ENCODE data around the gene TEPSIN. TPM values are rescaled to one million over a fixed set of nuclear protein-coding genes. Genes with fewer than 3 reads are reported as not detected.

TEPSIN gene
- polyA plus RNA-seq, 2 donors, result 21.6 to 40.3 TPM

DNA sequence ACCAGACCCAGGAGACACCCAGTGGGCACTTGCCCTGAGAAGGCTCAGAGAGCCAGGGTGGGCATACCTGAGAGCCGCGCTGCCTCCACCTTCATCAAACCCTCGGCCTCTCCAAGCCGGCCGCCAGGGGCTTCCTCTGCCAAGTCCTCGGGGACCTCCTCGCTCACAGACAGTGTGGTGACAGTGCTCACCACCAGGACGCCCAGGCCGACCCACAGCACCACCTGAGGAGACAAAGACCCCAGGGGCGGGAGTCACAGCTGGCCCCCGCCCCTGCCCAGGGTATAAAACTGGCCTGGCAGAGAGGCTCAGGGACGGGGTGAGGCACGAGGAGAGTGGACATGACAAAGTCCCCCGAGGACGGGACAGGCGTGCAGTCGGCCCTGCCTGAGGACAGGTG, 21.3 kb upstream of the TEPSIN start:
- H3K9me3 ChIP-seq (ENCODE audit: control insufficient read depth in 2 of 2, insufficient read depth in 1 of 2, low read depth in 1 of 2, low read length in 1 of 2), result no peaks in the 10 kb centered on the region
- peaks cover 0 to 3% of the 10 kb centered on the region in 2 donors for H3K4me1 ChIP-seq (ENCODE audit: control insufficient read depth in 2 of 2, insufficient read depth in 2 of 2, low read length in 1 of 2)
- no peak overlapping the region for H3K27ac ChIP-seq (ENCODE audit: low read depth in 2 of 2, low read length in 1 of 2)
- 93 to 94% methylated on average over 17 of the region's 17 CpGs for WGBS, 2 donors
- no peak overlapping the region for H3K4me3 ChIP-seq (ENCODE audit: low read depth in 1 of 2, low read length in 2 of 2)
- H3K27me3 ChIP-seq (ENCODE audit: control insufficient read depth in 1 of 2, insufficient read depth in 2 of 2, low read length in 2 of 2), result no peaks in the 10 kb centered on the region
- H3K36me3 ChIP-seq (ENCODE audit: control insufficient read depth in 2 of 2, insufficient read depth in 2 of 2, low read length in 1 of 2), result peaks cover 7 to 68% of the 10 kb centered on the region in 2 donors

DNA sequence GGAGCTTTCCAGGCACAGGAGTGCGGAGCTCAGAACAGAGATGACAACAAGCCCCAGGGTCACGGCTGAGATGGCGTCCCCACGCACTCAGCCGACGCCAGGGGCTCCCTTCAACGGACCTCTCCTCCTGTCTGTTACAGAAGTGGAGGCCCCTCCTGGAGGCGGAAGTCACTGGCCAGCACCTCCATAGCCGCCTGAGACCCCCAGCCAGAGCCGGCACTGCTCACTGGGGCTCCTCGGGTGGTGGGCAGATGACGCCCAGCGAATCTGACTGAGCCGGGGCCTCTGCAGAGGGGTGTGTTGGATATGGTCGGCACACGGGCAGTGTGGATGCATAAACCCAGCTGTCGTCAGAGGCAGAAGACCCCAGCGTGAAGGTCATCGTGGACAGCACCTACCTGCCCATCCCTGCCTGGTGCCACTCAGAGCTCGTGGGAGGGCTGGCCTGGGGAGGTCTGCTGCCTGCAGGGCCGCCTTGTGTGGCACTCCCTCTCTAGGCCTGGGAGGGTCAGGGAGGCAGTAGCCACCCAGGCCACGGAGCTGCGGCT, 20.3 kb upstream of the TEPSIN start:
- H3K9me3 ChIP-seq (ENCODE audit: control insufficient read depth in 2 of 2, insufficient read depth in 1 of 2, low read depth in 1 of 2, low read length in 1 of 2), result no peaks in the 10 kb centered on the region
- no peaks in the 10 kb centered on the region for H3K27me3 ChIP-seq (ENCODE audit: control insufficient read depth in 1 of 2, insufficient read depth in 2 of 2, low read length in 2 of 2)
- peaks cover 5 to 60% of the 10 kb centered on the region in 2 donors for H3K36me3 ChIP-seq (ENCODE audit: control insufficient read depth in 2 of 2, insufficient read depth in 2 of 2, low read length in 1 of 2)
- 93 to 94% methylated on average over 23 of the region's 23 CpGs for WGBS, 2 donors
- H3K4me1 ChIP-seq (ENCODE audit: control insufficient read depth in 2 of 2, insufficient read depth in 2 of 2, low read length in 1 of 2), result peaks cover 0 to 7% of the 10 kb centered on the region in 2 donors
- H3K4me3 ChIP-seq (ENCODE audit: low read depth in 1 of 2, low read length in 2 of 2), result no peak overlapping the region
- no peak overlapping the region for H3K27ac ChIP-seq (ENCODE audit: low read depth in 2 of 2, low read length in 1 of 2)

DNA sequence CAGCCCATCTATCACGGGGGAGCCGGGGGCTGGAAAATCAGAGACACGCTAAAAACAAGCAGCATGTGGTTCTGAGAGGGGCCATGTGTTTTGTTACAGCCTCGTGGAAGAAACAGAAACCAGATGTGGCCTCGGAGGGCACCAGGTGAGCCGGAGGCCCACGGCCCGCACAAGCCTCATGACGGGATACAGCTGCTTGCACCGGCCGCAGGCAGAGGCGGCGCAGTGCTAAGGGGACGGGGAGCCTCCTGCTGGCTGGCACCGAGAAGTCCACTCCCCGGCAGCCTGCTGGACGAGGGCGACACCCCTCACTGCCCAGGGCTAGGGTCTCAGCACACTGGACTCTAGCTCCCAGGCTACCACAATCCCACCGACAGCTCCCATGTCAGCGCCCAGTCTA, 19.4 kb upstream of the TEPSIN start:
- Histone ChIP-seq H3K4me1 (ENCODE audit: control insufficient read depth in 2 of 2, insufficient read depth in 2 of 2, low read length in 1 of 2) (peaks cover 0 to 7% of the 10 kb centered on the region in 2 donors), H3K9me3 (ENCODE audit: control insufficient read depth in 2 of 2, insufficient read depth in 1 of 2, low read depth in 1 of 2, low read length in 1 of 2) (no peaks in the 10 kb centered on the region), H3K27me3 (ENCODE audit: control insufficient read depth in 1 of 2, insufficient read depth in 2 of 2, low read length in 2 of 2) (no peaks in the 10 kb centered on the region), H3K36me3 (ENCODE audit: control insufficient read depth in 2 of 2, insufficient read depth in 2 of 2, low read length in 1 of 2) (peaks cover 5 to 54% of the 10 kb centered on the region in 2 donors), H3K27ac (ENCODE audit: low read depth in 2 of 2, low read length in 1 of 2) (no peak overlapping the region), H3K4me3 (ENCODE audit: low read depth in 1 of 2, low read length in 2 of 2) (no peak overlapping the region)
- WGBS, 2 donors, result 90 to 92% methylated on average over 18 to 20 of the region's 20 CpGs

DNA sequence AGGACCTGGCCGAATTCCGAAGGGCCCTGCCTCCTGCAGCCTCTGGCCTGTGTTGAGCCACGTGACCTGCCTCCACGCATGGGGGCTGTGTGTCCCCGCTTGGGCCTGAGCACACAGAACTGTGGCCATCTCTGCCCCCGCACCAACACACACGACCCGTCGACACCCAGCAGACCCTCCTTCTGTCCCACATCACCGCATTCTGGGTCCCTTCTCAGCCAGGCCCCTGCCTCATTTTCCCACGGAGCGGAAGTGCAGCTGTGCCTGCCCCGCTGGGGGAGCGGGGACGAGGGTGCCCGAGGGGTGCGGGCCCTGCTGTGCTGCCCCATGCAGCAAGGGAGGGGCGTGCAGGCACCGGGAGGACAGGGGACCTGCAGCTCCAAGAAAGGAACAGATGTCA, 18.7 kb upstream of the TEPSIN start:
- H3K27me3 ChIP-seq (ENCODE audit: control insufficient read depth in 1 of 2, insufficient read depth in 2 of 2, low read length in 2 of 2), result no peaks in the 10 kb centered on the region
- H3K4me1 ChIP-seq (ENCODE audit: control insufficient read depth in 2 of 2, insufficient read depth in 2 of 2, low read length in 1 of 2), result peaks cover 0 to 7% of the 10 kb centered on the region in 2 donors
- H3K9me3 ChIP-seq (ENCODE audit: control insufficient read depth in 2 of 2, insufficient read depth in 1 of 2, low read depth in 1 of 2, low read length in 1 of 2), result no peaks in the 10 kb centered on the region
- H3K4me3 ChIP-seq (ENCODE audit: low read depth in 1 of 2, low read length in 2 of 2), result no peak overlapping the region
- WGBS, 2 donors, result 96% methylated on average over 19 of the region's 19 CpGs
- peaks cover 5 to 55% of the 10 kb centered on the region in 2 donors for H3K36me3 ChIP-seq (ENCODE audit: control insufficient read depth in 2 of 2, insufficient read depth in 2 of 2, low read length in 1 of 2)
- no peak overlapping the region for H3K27ac ChIP-seq (ENCODE audit: low read depth in 2 of 2, low read length in 1 of 2)

DNA sequence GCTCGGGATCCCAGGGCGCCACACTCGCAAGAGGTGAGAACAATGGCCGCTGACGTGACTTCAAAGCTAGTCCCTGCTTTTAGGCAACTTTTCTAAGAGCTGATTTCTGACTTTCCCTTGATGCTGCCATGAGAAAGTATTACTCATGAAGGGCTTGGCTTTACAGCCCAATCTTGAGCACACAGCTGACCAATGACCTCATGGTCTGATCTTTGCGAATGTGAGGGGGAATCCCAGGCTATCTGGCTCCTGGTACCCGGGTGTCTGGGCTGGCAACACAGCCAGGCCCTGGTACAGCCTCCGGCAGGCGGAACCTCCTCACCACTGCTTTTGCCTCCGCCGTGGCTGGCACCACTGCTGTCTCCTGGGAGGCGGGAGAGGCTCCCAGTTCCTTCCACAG, 17.8 kb upstream of the TEPSIN start:
- 82% methylated on average over 12 of the region's 12 CpGs for WGBS, 2 donors
- peaks cover 8 to 55% of the 10 kb centered on the region in 2 donors for H3K36me3 ChIP-seq (ENCODE audit: control insufficient read depth in 2 of 2, insufficient read depth in 2 of 2, low read length in 1 of 2)
- no peaks in the 10 kb centered on the region for H3K9me3 ChIP-seq (ENCODE audit: control insufficient read depth in 2 of 2, insufficient read depth in 1 of 2, low read depth in 1 of 2, low read length in 1 of 2)
- no peaks in the 10 kb centered on the region for H3K27me3 ChIP-seq (ENCODE audit: control insufficient read depth in 1 of 2, insufficient read depth in 2 of 2, low read length in 2 of 2)
- no peak overlapping the region for H3K4me3 ChIP-seq (ENCODE audit: low read depth in 1 of 2, low read length in 2 of 2)
- H3K27ac ChIP-seq (ENCODE audit: low read depth in 2 of 2, low read length in 1 of 2), result peak overlapping the region in 1 of 2 donors; percentile 67
- H3K4me1 ChIP-seq (ENCODE audit: control insufficient read depth in 2 of 2, insufficient read depth in 2 of 2, low read length in 1 of 2), result peaks cover 0 to 7% of the 10 kb centered on the region in 2 donors

DNA sequence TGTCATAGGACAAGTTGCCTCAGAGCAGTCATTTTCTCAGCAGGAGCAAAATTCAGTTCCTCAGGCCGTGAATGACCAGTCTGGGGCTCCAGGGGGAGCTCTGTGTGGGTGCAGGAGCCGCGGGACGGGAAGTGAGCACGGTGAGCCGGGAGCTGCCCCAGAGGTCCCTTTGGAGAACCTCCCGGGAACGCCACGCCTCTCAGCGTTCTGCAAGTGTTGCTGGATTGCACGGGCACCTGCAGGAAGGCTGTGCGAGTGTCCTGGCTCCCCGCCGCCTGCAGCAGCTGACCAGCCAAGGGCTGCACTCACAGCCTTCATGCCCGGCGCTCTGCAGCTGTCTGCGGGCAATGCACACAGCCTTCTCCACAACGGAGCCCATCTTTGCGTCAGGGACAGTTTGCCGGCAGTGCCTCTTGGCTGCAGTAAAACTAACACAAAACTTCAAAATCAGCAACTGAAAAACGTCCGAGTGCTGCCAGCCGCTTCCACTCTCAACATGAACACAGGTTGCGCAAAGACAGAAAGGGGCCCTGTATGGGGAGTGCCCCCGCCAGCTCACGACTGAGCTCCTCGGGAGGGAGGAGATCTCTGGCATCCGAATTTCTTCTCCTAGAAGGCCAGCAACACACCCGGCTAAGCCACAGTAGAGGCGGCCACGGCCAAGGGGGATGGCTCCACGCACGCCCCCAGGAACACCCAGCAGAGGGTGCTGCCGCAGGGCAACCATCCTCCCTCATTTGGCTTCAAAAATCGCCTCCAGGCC, 16.3 kb upstream of the TEPSIN start:
- peaks cover 8 to 53% of the 10 kb centered on the region in 2 donors for H3K36me3 ChIP-seq (ENCODE audit: control insufficient read depth in 2 of 2, insufficient read depth in 2 of 2, low read length in 1 of 2)
- H3K4me3 ChIP-seq (ENCODE audit: low read depth in 1 of 2, low read length in 2 of 2), result no peak overlapping the region
- 27 to 33% methylated on average over 35 of the region's 35 CpGs for WGBS, 2 donors
- peak overlapping the region; percentile 50 to 67 for H3K27ac ChIP-seq (ENCODE audit: low read depth in 2 of 2, low read length in 1 of 2)
- no peaks in the 10 kb centered on the region for H3K9me3 ChIP-seq (ENCODE audit: control insufficient read depth in 2 of 2, insufficient read depth in 1 of 2, low read depth in 1 of 2, low read length in 1 of 2)
- peaks cover 0 to 7% of the 10 kb centered on the region in 2 donors for H3K4me1 ChIP-seq (ENCODE audit: control insufficient read depth in 2 of 2, insufficient read depth in 2 of 2, low read length in 1 of 2)
- H3K27me3 ChIP-seq (ENCODE audit: control insufficient read depth in 1 of 2, insufficient read depth in 2 of 2, low read length in 2 of 2), result no peaks in the 10 kb centered on the region

DNA sequence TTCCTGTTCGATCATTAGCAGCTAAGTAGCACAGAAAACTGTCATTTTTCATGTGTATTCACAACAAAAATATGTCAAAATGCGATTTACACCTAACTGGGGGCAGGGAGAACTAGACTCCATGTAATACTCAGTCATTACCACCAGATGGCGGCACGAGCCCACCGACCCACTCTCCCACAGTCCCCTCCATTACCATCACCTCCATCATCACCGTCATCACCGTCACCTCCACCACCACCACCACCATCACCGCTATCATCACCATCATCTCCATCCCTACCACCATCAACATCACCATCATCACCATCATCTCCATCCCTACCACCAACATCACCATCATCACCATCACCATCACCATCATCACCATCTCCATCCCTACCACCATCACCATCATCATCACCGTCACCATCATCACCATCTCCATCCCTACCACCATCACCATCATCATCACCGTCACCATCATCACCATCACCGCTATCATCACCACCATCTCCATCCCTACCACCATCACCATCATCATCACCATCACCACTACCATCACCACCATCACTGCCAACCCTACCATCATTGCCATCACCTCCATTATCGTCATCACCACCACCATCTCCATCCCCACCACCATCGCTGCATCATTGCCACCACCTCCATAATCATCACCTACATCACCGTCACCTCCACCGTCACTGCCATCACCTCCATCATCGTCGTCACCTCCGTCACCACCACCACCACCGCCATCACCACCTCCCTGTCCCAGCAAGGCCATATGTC, 14.7 kb upstream of the TEPSIN start:
- H3K9me3 ChIP-seq (ENCODE audit: control insufficient read depth in 2 of 2, insufficient read depth in 1 of 2, low read depth in 1 of 2, low read length in 1 of 2), result no peaks in the 10 kb centered on the region
- H3K4me1 ChIP-seq (ENCODE audit: control insufficient read depth in 2 of 2, insufficient read depth in 2 of 2, low read length in 1 of 2), result peaks cover 0 to 7% of the 10 kb centered on the region in 2 donors
- H3K36me3 ChIP-seq (ENCODE audit: control insufficient read depth in 2 of 2, insufficient read depth in 2 of 2, low read length in 1 of 2), result peaks cover 3 to 47% of the 10 kb centered on the region in 2 donors
- no peaks in the 10 kb centered on the region for H3K27me3 ChIP-seq (ENCODE audit: control insufficient read depth in 1 of 2, insufficient read depth in 2 of 2, low read length in 2 of 2)
- H3K4me3 ChIP-seq (ENCODE audit: low read depth in 1 of 2, low read length in 2 of 2), result no peak overlapping the region
- no peak overlapping the region for H3K27ac ChIP-seq (ENCODE audit: low read depth in 2 of 2, low read length in 1 of 2)
- 61 to 63% methylated on average over 19 of the region's 19 CpGs for WGBS, 2 donors

DNA sequence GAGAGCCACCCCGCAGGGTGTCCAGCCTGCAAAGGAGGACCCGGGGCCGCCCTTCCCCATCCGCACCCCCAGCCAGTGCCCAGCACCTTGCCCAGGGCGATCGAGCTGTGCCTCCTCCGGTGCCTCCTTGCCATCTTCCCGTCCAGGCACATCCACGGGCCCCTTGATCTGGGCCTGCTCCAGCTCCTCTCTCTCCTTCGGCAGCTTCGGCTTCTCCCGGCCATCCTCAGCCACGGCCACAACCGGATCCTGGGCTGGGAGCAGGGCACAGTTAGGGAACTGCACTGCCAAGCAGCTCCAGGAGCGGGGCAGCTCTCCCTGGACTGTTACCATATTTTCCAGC, 14.1 kb upstream of the TEPSIN start:
- 67 to 73% methylated on average over 15 of the region's 15 CpGs for WGBS, 2 donors
- Histone ChIP-seq H3K4me3 (ENCODE audit: low read depth in 1 of 2, low read length in 2 of 2) (no peak overlapping the region), H3K4me1 (ENCODE audit: control insufficient read depth in 2 of 2, insufficient read depth in 2 of 2, low read length in 1 of 2) (peaks cover 0 to 7% of the 10 kb centered on the region in 2 donors), H3K9me3 (ENCODE audit: control insufficient read depth in 2 of 2, insufficient read depth in 1 of 2, low read depth in 1 of 2, low read length in 1 of 2) (no peaks in the 10 kb centered on the region), H3K27ac (ENCODE audit: low read depth in 2 of 2, low read length in 1 of 2) (no peak overlapping the region), H3K27me3 (ENCODE audit: control insufficient read depth in 1 of 2, insufficient read depth in 2 of 2, low read length in 2 of 2) (no peaks in the 10 kb centered on the region), H3K36me3 (ENCODE audit: control insufficient read depth in 2 of 2, insufficient read depth in 2 of 2, low read length in 1 of 2) (peaks cover 3 to 43% of the 10 kb centered on the region in 2 donors)

DNA sequence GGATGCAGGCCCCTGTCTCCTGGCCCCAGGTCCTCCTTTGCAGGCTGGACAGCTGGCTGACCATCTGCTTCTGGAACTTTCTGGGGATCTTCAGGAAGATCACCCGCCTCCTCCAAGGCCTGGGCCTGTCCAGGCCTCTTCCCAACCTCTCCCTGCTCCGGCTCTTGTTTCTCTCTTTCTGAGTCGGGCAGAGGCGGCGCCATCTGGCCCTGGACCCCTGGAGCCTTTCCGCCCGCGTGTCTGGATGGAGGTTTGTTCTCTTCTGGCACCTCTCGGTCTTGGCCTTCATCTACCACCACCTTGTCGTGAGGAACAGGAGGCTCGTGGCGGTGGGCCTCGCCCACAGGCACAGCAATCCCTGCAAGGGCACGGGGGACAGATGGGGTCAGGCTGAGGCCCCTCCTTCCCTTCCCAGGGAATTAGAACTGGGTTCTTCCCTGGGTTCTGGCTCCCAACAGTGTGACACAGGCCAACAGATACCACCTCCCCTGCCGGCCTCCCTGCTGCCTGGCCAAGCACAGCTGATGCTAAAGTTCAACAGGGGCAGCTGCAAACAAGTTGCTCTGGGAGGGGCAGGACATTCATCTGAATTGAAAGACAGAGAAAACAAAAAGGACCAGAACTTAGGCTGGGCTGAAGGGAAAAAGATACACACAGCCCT, 13.6 kb upstream of the TEPSIN start:
- Histone ChIP-seq H3K4me3 (ENCODE audit: low read depth in 1 of 2, low read length in 2 of 2) (no peak overlapping the region), H3K4me1 (ENCODE audit: control insufficient read depth in 2 of 2, insufficient read depth in 2 of 2, low read length in 1 of 2) (peaks cover 0 to 7% of the 10 kb centered on the region in 2 donors), H3K36me3 (ENCODE audit: control insufficient read depth in 2 of 2, insufficient read depth in 2 of 2, low read length in 1 of 2) (peaks cover 3 to 39% of the 10 kb centered on the region in 2 donors), H3K9me3 (ENCODE audit: control insufficient read depth in 2 of 2, insufficient read depth in 1 of 2, low read depth in 1 of 2, low read length in 1 of 2) (no peaks in the 10 kb centered on the region), H3K27me3 (ENCODE audit: control insufficient read depth in 1 of 2, insufficient read depth in 2 of 2, low read length in 2 of 2) (no peaks in the 10 kb centered on the region), H3K27ac (ENCODE audit: low read depth in 2 of 2, low read length in 1 of 2) (no peak overlapping the region)
- WGBS, 2 donors, result 80 to 85% methylated on average over 15 of the region's 15 CpGs
